Transverse colon (tissue), 4 donors: ENCODE results near the gene NUP214. TPM values are rescaled to one million over a fixed set of nuclear protein-coding genes. Genes with fewer than 3 reads are reported as not detected.

Source experiments
- DNase-seq: peaks from one replicate; pipeline ENCODE4 v3.0.0-alpha.2; 2019
- H3K27ac ChIP-seq, 4 donors: fragments of 200-600 bp; sonication (generic); 2 replicates each; pipeline ENCODE4 v1.5.1; 2016 to 2018; ENCODE audit warnings: inconsistent platforms in 4 of 4
- H3K27me3 ChIP-seq: fragments of 200-600 bp; sonication (generic); 2 replicates; pipeline ENCODE4 v1.5.1; 2017; ENCODE audit warnings: inconsistent platforms
- H3K36me3 ChIP-seq, 4 donors: fragments of 200-600 bp; sonication (generic); 2 replicates each; pipeline ENCODE4 v1.5.1; 2017 to 2019; ENCODE audit warnings: inconsistent platforms in 4 of 4
- H3K4me1 ChIP-seq, 4 donors: fragments of 200-600 bp; sonication (generic); 2 replicates each; pipeline ENCODE4 v1.5.1; 2017 to 2020; ENCODE audit warnings: inconsistent platforms in 4 of 4
- H3K4me3 ChIP-seq, 4 donors: fragments of 200-600 bp; sonication (generic); 1 replicate in 1 of 4; 2 replicates in 3 of 4; pipeline versions ENCODE4 v1.5.1 to v1.6.1; 2017 to 2019; ENCODE audit warnings: inconsistent platforms in 4 of 4
- H3K9me3 ChIP-seq, 2 donors: fragments of 200-600 bp; sonication (generic); 2 replicates each; pipeline ENCODE4 v1.5.1; 2017 to 2019; ENCODE audit warnings: inconsistent platforms in 2 of 2
- CTCF ChIP-seq, 5 experiments: fragments of 200-600 bp in 3 of 5; fragments of 450-650 bp in 2 of 5; sonication (generic) in 3 of 5; IDR thresholded peaks; 1 replicate in 2 of 5; 2 replicates in 3 of 5; pipeline ENCODE4 v1.5.1; 2016 to 2017; ENCODE audit warnings: antibody characterized with exemption in 5 of 5, inconsistent platforms in 3 of 5, mild to moderate bottlenecking in 2 of 5, moderate library complexity in 1 of 5
- EP300 ChIP-seq: sonication (generic); formaldehyde crosslinking; IDR thresholded peaks from one replicate; pipeline ENCODE4 v1.6.1; 2017; ENCODE audit warnings: antibody characterized with exemption, low read depth
- POLR2A ChIP-seq: fragments of 450-650 bp; IDR thresholded peaks from one replicate; pipeline ENCODE4 v1.6.1; 2016; ENCODE audit warnings: antibody characterized with exemption, mild to moderate bottlenecking, moderate library complexity
- POLR2AphosphoS5 ChIP-seq, 3 donors: sonication (generic); formaldehyde crosslinking; IDR thresholded peaks; one replicate each; pipeline ENCODE4 v1.6.1; 2016; ENCODE audit warnings: antibody characterized with exemption in 3 of 3
- whole genome bisulfite sequencing, 2 donors: methylation state at CpG; one replicate each; pipeline ENCODE4 v1.1.5; 2018; ENCODE audit warnings: low coverage in 1 of 2; 5-methylcytosine and 5-hydroxymethylcytosine counted together
- in situ Hi-C, 4 donors: fragments of 200-750 bp; cut with MboI; loops; one replicate each; pipeline versions ENCODE4 v1.15.0 to v1.15.1; 2017; ENCODE audit warnings: low sequenced_read_pairs in 3 of 4, low pct_ligation_motif_present in 1 of 4, low pct_unique_long_range_greater_than_20kb in 1 of 4
- intact Hi-C: fragments of 100-400 bp; cut with DNase I; formaldehyde crosslinking; loops from one replicate; pipeline ENCODE4 v1.15.1; 2023; ENCODE audit warnings: low total_unique reads
- total RNA-seq, 4 donors: library from RNA; depleted of rRNA; stranded (reverse); fragments of >200 nt; gene quantifications; one replicate each; pipeline ENCODE4 v1.1.0, GENCODE V29; 2016

The NUP214 gene
- total RNA-seq, 4 donors from 2014 or later: 48.3 to 152 (median 85.9) TPM

DNA sequence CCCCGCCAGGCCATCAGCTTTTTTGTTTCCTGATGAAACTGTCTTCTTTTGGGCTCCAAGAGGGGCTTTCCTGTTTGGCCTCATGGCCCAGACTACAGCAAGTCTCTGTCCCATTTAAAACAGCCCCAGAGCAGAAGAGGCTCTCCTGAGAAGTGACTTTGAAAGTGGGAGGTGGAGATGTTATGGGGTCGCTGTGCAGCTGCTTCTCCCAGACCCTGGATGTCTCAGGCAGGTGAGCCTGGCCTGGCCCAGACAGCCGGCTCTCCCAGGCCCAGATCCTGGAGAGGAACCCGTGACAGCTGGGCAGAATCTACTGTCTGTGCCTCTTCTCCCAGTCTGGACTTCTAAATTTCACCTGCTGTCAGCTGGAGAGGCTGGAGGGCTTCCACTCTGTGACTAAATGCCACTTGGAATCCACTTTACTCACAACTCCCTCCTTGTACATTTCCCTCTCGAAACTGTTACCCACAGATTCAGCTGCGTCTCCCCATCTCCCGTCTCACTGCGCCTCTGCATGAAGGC, 130.4 kb downstream of the NUP214 start:
- intact Hi-C loops: no loop called here
- DNase-seq: no peak
- TF ChIP-seq EP300 (no peak), POLR2AphosphoS5 (IDR thresholded peaks at IDR 0.05) (no peak), POLR2A (no peak), CTCF (IDR thresholded peaks at IDR 0.05) (no peak)
- H3K36me3 ChIP-seq: no peaks in the 10 kb centered on the region
- peaks cover 0 to 19% (median 1%) of the 10 kb centered on the region in 4 donors for H3K4me1 ChIP-seq
- peak overlapping the region; percentile 73 to 80 (median 77) for H3K27ac ChIP-seq
- WGBS, 2 donors: 57 to 74% methylated on average over 5 to 8 of the region's 8 CpGs
- no peaks in the 10 kb centered on the region for H3K9me3 ChIP-seq
- no peak overlapping the region for H3K4me3 ChIP-seq
- in situ Hi-C loops: no loop called here
- H3K27me3 ChIP-seq: no peaks in the 10 kb centered on the region

DNA sequence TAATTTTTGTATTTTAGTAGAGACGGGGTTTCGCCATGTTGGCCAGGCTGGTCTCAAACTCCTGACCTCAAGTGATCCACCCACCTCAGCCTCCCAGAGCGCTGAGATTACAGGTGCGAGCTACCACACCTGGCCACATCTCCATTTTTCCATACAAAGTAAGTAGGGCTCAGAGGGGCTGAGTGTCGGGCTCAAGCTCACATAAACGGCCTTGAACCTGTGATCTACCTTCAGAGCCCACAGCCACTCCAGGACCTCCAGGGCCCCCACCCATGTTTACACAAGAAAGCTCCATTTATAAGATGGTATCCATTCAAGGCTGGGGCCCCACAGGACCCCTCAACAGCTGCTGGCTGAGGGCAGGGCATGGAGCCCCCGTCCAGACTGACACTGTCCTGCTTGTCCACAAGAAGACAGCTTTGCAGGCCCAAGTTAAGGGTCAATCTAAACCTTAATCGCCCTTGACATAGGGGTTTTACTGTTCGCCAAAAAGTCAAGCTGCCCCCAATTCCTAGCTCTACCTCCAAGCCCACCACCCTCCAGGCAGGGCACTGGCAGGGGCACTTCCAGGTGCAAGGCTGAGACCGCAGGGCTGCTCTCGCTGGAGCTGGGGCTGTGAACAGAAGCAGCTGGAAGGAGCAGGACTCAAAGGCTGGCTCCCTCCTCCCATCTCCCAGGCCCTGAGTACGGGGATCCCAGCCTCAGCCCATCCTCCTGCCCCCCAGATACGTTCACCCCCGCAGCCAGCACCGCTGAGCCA, 132.1 kb downstream of the NUP214 start:
- TF ChIP-seq POLR2AphosphoS5 (IDR thresholded peaks at IDR 0.05) (no peak), EP300 (no peak), POLR2A (no peak), CTCF (IDR thresholded peaks at IDR 0.05) (no peak)
- no peaks in the 10 kb centered on the region for H3K36me3 ChIP-seq
- no peaks in the 10 kb centered on the region for H3K27me3 ChIP-seq
- peaks cover 0 to 19% (median 1%) of the 10 kb centered on the region in 4 donors for H3K4me1 ChIP-seq
- no peak for DNase-seq
- 73 to 91% methylated on average over 4 to 14 of the region's 15 CpGs for WGBS, 2 donors
- in situ Hi-C loops: no loop called here
- no peaks in the 10 kb centered on the region for H3K9me3 ChIP-seq
- intact Hi-C loops: no loop called here
- H3K4me3 ChIP-seq: no peak overlapping the region
- peak overlapping the region; percentile 73 to 80 (median 77) for H3K27ac ChIP-seq

DNA sequence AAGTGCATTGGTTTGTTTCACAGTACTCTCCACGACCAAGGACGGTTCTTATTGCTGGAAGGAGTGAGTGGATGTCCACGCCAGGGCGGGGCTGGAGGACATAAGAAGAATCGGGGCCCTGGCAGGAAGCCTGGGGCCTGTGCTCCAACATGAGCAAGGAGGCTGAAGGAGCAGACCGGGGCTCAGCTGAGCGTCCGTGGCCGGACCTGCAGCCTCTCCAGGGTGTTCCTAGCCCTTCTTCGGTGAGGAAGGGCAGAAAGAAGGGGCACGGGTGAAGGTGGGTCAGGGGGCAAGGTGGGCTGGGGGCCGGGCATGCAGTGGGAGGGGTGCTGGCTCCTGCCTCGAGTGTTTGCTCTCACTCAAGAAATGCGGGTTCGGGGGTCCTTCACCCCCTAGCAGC, 132.8 kb downstream of the NUP214 start:
- Histone ChIP-seq H3K9me3 (no peaks in the 10 kb centered on the region), H3K27me3 (no peaks in the 10 kb centered on the region), H3K27ac (no peak overlapping the region), H3K36me3 (no peaks in the 10 kb centered on the region), H3K4me1 (peaks cover 0 to 19% (median 1%) of the 10 kb centered on the region in 4 donors), H3K4me3 (no peak overlapping the region)
- in situ Hi-C loops: no loop called here
- 64 to 79% methylated on average over 4 to 15 of the region's 15 CpGs for WGBS, 2 donors
- intact Hi-C loops: no loop called here
- TF ChIP-seq EP300 (no peak), POLR2A (no peak), CTCF (IDR thresholded peaks at IDR 0.05) (no peak), POLR2AphosphoS5 (IDR thresholded peaks at IDR 0.05) (no peak)
- no peak for DNase-seq

GRCh38 chr9:131258698-131259431, 133.5 kb downstream of the NUP214 start:
- Histone ChIP-seq H3K27ac (no peak overlapping the region), H3K4me1 (peaks cover 0 to 19% (median 1%) of the 10 kb centered on the region in 4 donors), H3K27me3 (no peaks in the 10 kb centered on the region), H3K9me3 (no peaks in the 10 kb centered on the region), H3K36me3 (no peaks in the 10 kb centered on the region), H3K4me3 (no peak overlapping the region)
- DNase-seq: no peak
- TF ChIP-seq CTCF (IDR thresholded peaks at IDR 0.05): no peak
- no peak for TF ChIP-seq POLR2AphosphoS5 (IDR thresholded peaks at IDR 0.05)
- TF ChIP-seq POLR2A: no peak
- no peak for TF ChIP-seq EP300
- intact Hi-C loops: no loop called here
- in situ Hi-C loops: no loop called here
- 82% methylated on average over 25 of the region's 25 CpGs; no CpG with 5 or more reads in 1 of the 2 donors for WGBS, 2 donors
